Raji (cell line): ENCODE results near the gene IKZF3.

Experiments used
- POLR2A ChIP-seq: IDR thresholded peaks from 2 replicates; pipeline ENCODE4 v1.6.1; 2011; ENCODE audit warnings: low read depth, low read length, control low read depth; ENCODE audit not compliant: insufficient read depth

Gene IKZF3

GRCh38 chr17:39709319-39709997 lies 154.7 kb downstream of the IKZF3 start:
- no peak for TF ChIP-seq POLR2A
